ENCODE data around the gene CRMP1. TPM values are rescaled to one million over a fixed set of nuclear protein-coding genes. Genes with fewer than 3 reads are reported as not detected.

The CRMP1 gene
- total and polyA plus RNA-seq, 9 of the 15 experiments (the other 6 are each of a cell fraction or from before 2014, with no cell fraction given): 0.03 to 0.04 TPM; not detected in 7

GRCh38 chr4:5895287-5895686, 2.4 kb upstream of the CRMP1 start:
- H3K36me3 ChIP-seq (ENCODE audit: control insufficient read depth, insufficient read depth, low read length): no peaks in the 10 kb centered on the region
- H3K27me3 ChIP-seq (ENCODE audit: control insufficient read depth in 2 of 2, insufficient read depth in 2 of 2, low read length in 2 of 2): peaks cover 0 to 11% of the 10 kb centered on the region in 2 experiments; a peak in 4 of 5 replicates
- H3K79me2 ChIP-seq (ENCODE audit: control insufficient read depth, insufficient read depth, low read length): no peaks in the 10 kb centered on the region
- no peak for FAIRE-seq
- H3K9me3 ChIP-seq (replicated peaks; ENCODE audit: control insufficient read depth, insufficient read depth, low read depth, low read length): no peaks in the 10 kb centered on the region
- no peak overlapping the region for H3K9ac ChIP-seq (ENCODE audit: insufficient read depth in 1 of 2, low read depth in 2 of 2, low read length in 2 of 2)
- H4K20me1 ChIP-seq (replicated peaks; ENCODE audit: control insufficient read depth, insufficient read depth, low read length): no peaks in the 10 kb centered on the region
- in situ Hi-C loops (cut with MboI) (no loop called here), intact Hi-C loops (cut with micrococcal nuclease) (no loop called here)
- peaks cover 0 to 6% of the 10 kb centered on the region in 2 experiments; a peak in 1 of 5 replicates for H3K4me1 ChIP-seq (replicated peaks in 1 of 2; ENCODE audit: control insufficient read depth in 2 of 2, insufficient read depth in 2 of 2, low read length in 2 of 2)
- WGBS (ENCODE audit: insufficient coverage, low coverage, missing lambda C conversion rate): 5% methylated on average over 3 of the region's 4 CpGs
- no peak for ATAC-seq
- DNase-seq (ENCODE audit: extremely low read depth in 1 of 4, low spot score in 3 of 4): no peak
- no peak overlapping the region for H3K4me2 ChIP-seq (ENCODE audit: insufficient read depth, low read length)
- CTCF ChIA-PET (ENCODE audit: low intra/inter-chr PET ratio): no interaction called here
- TF ChIP-seq ZNF146 (CRISPR knock-in tag; IDR thresholded peaks at IDR 0.05; ENCODE audit: unreplicated experiment): no peak
- TF ChIP-seq, protein P1, sequence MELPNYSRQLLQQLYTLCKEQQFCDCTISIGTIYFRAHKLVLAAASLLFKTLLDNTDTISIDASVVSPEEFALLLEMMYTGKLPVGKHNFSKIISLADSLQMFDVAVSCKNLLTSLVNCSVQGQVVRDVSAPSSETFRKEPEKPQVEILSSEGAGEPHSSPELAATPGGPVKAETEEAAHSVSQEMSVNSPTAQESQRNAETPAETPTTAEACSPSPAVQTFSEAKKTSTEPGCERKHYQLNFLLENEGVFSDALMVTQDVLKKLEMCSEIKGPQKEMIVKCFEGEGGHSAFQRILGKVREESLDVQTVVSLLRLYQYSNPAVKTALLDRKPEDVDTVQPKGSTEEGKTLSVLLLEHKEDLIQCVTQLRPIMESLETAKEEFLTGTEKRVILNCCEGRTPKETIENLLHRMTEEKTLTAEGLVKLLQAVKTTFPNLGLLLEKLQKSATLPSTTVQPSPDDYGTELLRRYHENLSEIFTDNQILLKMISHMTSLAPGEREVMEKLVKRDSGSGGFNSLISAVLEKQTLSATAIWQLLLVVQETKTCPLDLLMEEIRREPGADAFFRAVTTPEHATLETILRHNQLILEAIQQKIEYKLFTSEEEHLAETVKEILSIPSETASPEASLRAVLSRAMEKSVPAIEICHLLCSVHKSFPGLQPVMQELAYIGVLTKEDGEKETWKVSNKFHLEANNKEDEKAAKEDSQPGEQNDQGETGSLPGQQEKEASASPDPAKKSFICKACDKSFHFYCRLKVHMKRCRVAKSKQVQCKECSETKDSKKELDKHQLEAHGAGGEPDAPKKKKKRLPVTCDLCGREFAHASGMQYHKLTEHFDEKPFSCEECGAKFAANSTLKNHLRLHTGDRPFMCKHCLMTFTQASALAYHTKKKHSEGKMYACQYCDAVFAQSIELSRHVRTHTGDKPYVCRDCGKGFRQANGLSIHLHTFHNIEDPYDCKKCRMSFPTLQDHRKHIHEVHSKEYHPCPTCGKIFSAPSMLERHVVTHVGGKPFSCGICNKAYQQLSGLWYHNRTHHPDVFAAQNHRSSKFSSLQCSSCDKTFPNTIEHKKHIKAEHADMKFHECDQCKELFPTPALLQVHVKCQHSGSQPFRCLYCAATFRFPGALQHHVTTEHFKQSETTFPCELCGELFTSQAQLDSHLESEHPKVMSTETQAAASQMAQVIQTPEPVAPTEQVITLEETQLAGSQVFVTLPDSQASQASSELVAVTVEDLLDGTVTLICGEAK (IDR thresholded peaks at IDR 0.05): no peak
- TF ChIP-seq, protein P1 (CRISPR knock-in tag; IDR thresholded peaks at IDR 0.05): no peak
- no peak for TF ChIP-seq HNRNPL (IDR thresholded peaks at IDR 0.05; ENCODE audit: low read depth, low read length)
- no peak for TF ChIP-seq ZNF239 (CRISPR knock-in tag; IDR thresholded peaks at IDR 0.05)
- no peak for TF ChIP-seq ZNF23 (CRISPR knock-in tag; IDR thresholded peaks at IDR 0.05)
- TF ChIP-seq NFYB (IDR thresholded peaks at IDR 0.05; ENCODE audit: extremely low read depth, insufficient read length): no peak
- no peak for TF ChIP-seq NR2F6 (CRISPR knock-in tag; IDR thresholded peaks at IDR 0.05)
- TF ChIP-seq ERF (CRISPR knock-in tag; IDR thresholded peaks at IDR 0.05): no peak
- POLR2A ChIA-PET: no interaction called here
- H3K4me3 ChIP-seq: no peak overlapping the region
- BruUV-seq (replicated peaks): no TSS peak
- no peak overlapping the region for H3K27ac ChIP-seq (ENCODE audit: extremely low read depth, low read depth, low read length)
- H2AFZ ChIP-seq (ENCODE audit: low read depth, low read length): no peak overlapping the region
- no peaks in the 10 kb centered on the region for H3K9me1 ChIP-seq (ENCODE audit: control insufficient read depth, insufficient read depth, low read length)
